GM12878 (cell line): ENCODE data around the gene SSPN. TPM values are rescaled to one million over a fixed set of nuclear protein-coding genes. Genes with fewer than 3 reads are reported as not detected.

Experiments used
- ATAC-seq: fragments of 200-7000 bp; cut with Tn5 transposase; 3 replicates; pipeline ENCODE4 v1.9.1; 2020; ENCODE audit warnings: mild to moderate bottlenecking, moderate library complexity
- BruUV-seq: library from RNA; stranded (reverse); fragments of 400-500 nt; replicated peaks from 2 replicates; lab custom pipeline; 2021; lab: Mats Ljungman, UMichigan
- CTCF ChIA-PET: fragments of 300-600 bp; sonication (Branson Sonifier 250); formaldehyde crosslinking; extraction: SDS; loops from one replicate; lab custom pipeline; 2021; ENCODE audit warnings: inconsistent platforms; lab: Yijun Ruan, JAX
- POLR2A ChIA-PET: fragments of 350-600 bp; formaldehyde crosslinking; extraction: SDS; loops from one replicate; lab custom pipeline; 2021; ENCODE audit warnings: inconsistent platforms; lab: Charles Lee
- RAD21 ChIA-PET: fragments of 300-600 bp; sonication (Branson Sonifier 250); formaldehyde crosslinking; loops from one replicate; lab custom pipeline; 2023; ENCODE audit warnings: antibody characterized with exemption; ENCODE audit not compliant: unreplicated experiment; lab: Charles Lee
- SMC1A ChIA-PET: fragments of 300-600 bp; sonication (Branson Sonifier 250); formaldehyde crosslinking; loops from one replicate; lab custom pipeline; 2023; ENCODE audit not compliant: unreplicated experiment, uncharacterized antibody; lab: Charles Lee
- DNase-seq: peaks from one replicate; pipeline ENCODE4 v3.0.0-alpha.2; 2011; ENCODE audit warnings: low read depth, low spot score
- FAIRE-seq: peaks from 3 replicates; lab custom pipeline; 2011; peaks lifted over from hg19 to GRCh38; lab: Jason Lieb, UNC
- H2AFZ ChIP-seq: 2 replicates; pipeline ENCODE4 v1.6.0; 2011; ENCODE audit warnings: low read depth, low read length, control low read depth; ENCODE audit not compliant: control insufficient read depth
- H3K27ac ChIP-seq: 2 replicates; pipeline ENCODE4 v1.5.1; 2011; ENCODE audit warnings: control low read depth; ENCODE audit not compliant: control insufficient read depth, insufficient read depth
- H3K27me3 ChIP-seq, 2 experiments: replicated peaks in 1 of 2; 2 replicates each; pipeline versions ENCODE4 v1.6.0 to v1.6.1; 2011; ENCODE audit warnings: low read length in 1 of 2; ENCODE audit not compliant: control insufficient read depth in 2 of 2, insufficient read depth in 2 of 2
- H3K36me3 ChIP-seq, 2 experiments: 2 replicates each; pipeline ENCODE4 v1.5.1; 2011; ENCODE audit warnings: low read length in 1 of 2; ENCODE audit not compliant: control insufficient read depth in 2 of 2, insufficient read depth in 2 of 2
- H3K4me1 ChIP-seq: 2 replicates; pipeline ENCODE4 v1.6.1; 2011; ENCODE audit warnings: mild to moderate bottlenecking, low read length, moderate library complexity, mixed read lengths; ENCODE audit not compliant: control insufficient read depth, insufficient read depth
- H3K4me2 ChIP-seq: 2 replicates; pipeline ENCODE4 v1.6.0; 2011; ENCODE audit warnings: control low read depth; ENCODE audit not compliant: control insufficient read depth, insufficient read depth
- H3K4me3 ChIP-seq: fragments of 200-600 bp; sonication (generic); 2 replicates; pipeline ENCODE4 v1.5.1; 2016
- H3K79me2 ChIP-seq: 2 replicates; pipeline ENCODE4 v1.6.0; 2011; ENCODE audit warnings: low read length; ENCODE audit not compliant: control insufficient read depth, insufficient read depth
- H3K9ac ChIP-seq: 2 replicates; pipeline ENCODE4 v1.8.0; 2011; ENCODE audit warnings: low read length, control low read depth, mixed read lengths; ENCODE audit not compliant: control insufficient read depth, insufficient read depth
- H3K9me3 ChIP-seq: replicated peaks from 3 replicates; pipeline ENCODE4 v1.5.1; 2011; ENCODE audit warnings: mild to moderate bottlenecking, low read length; ENCODE audit not compliant: control insufficient read depth, insufficient read depth
- H4K20me1 ChIP-seq: 2 replicates; pipeline ENCODE4 v1.6.0; 2011; ENCODE audit not compliant: control insufficient read depth, insufficient read depth
- ASH2L ChIP-seq: fragments of 300-600, 200-600 bp; sonication (generic); IDR thresholded peaks from 2 replicates; pipeline ENCODE4 v1.6.1; 2017; ENCODE audit warnings: low read depth, mild to moderate bottlenecking, borderline replicate concordance
- ATF3 ChIP-seq: IDR thresholded peaks from 2 replicates; pipeline ENCODE4 v1.6.1; 2011; ENCODE audit warnings: low read depth, mild to moderate bottlenecking, low read length, moderate library complexity, borderline replicate concordance; ENCODE audit errors: extremely low read depth
- BCL11A ChIP-seq: IDR thresholded peaks from 2 replicates; pipeline ENCODE4 v1.6.1; 2011; ENCODE audit warnings: low read depth, low read length
- CREM ChIP-seq: IDR thresholded peaks from 2 replicates; pipeline ENCODE4 v1.6.1; 2014; ENCODE audit warnings: antibody characterized with exemption, low read depth
- E2F8 ChIP-seq: fragments of 450-650 bp; IDR thresholded peaks from 2 replicates; pipeline ENCODE4 v1.6.1; 2018; ENCODE audit warnings: mild to moderate bottlenecking, low read depth, moderate library complexity; ENCODE audit not compliant: partially characterized antibody
- E4F1 ChIP-seq: fragments of 450-650 bp; IDR thresholded peaks from 2 replicates; pipeline ENCODE4 v1.6.1; 2018; ENCODE audit warnings: borderline replicate concordance, mild to moderate bottlenecking; ENCODE audit not compliant: partially characterized antibody
- ETV6 ChIP-seq, 2 experiments: fragments of 450-650 bp in 1 of 2; IDR thresholded peaks in 1 of 2; conservative IDR thresholded peaks in 1 of 2; 2 replicates each; pipeline ENCODE4 v1.6.1; 2014; ENCODE audit warnings: antibody characterized with exemption in 1 of 2, borderline replicate concordance in 1 of 2, low read depth in 1 of 2, mild to moderate bottlenecking in 1 of 2, moderate library complexity in 1 of 2
- GATAD2B ChIP-seq: fragments of 450-650 bp; conservative IDR thresholded peaks from 2 replicates; pipeline ENCODE4 v1.6.1; 2017; ENCODE audit warnings: low read depth, mild to moderate bottlenecking, moderate library complexity
- IKZF1 ChIP-seq: fragments of 450-650 bp; conservative IDR thresholded peaks from 2 replicates; pipeline ENCODE4 v1.6.1; 2017; ENCODE audit warnings: antibody characterized with exemption, mild to moderate bottlenecking
- KDM1A ChIP-seq: fragments of 200-600 bp; sonication (generic); IDR thresholded peaks from 2 replicates; pipeline ENCODE4 v1.6.1; 2016; ENCODE audit warnings: borderline replicate concordance
- NR2C1 ChIP-seq: fragments of 450-650 bp; IDR thresholded peaks from 2 replicates; pipeline ENCODE4 v1.6.1; 2017; ENCODE audit warnings: antibody characterized with exemption, mild to moderate bottlenecking, moderate library complexity
- PRDM15 ChIP-seq: fragments of 450-650 bp; formaldehyde crosslinking; IDR thresholded peaks from 2 replicates; pipeline ENCODE4 v1.4.0; 2020; ENCODE audit warnings: mild to moderate bottlenecking, moderate library complexity
- SMAD1 ChIP-seq: fragments of 450-650 bp; IDR thresholded peaks from 2 replicates; pipeline ENCODE4 v1.6.1; 2018; ENCODE audit warnings: mild to moderate bottlenecking, low read depth; ENCODE audit not compliant: partially characterized antibody
- WGBS: methylation state at CpG from one replicate; pipeline ENCODE4 v1.1.6; 2016; ENCODE audit warnings: low lambda C conversion rate; ENCODE audit not compliant: insufficient replicate concordance, insufficient coverage; ENCODE audit errors: missing lambda C conversion rate; 5-methylcytosine and 5-hydroxymethylcytosine counted together
- in situ Hi-C: fragments of 300-500 bp; cut with MboI; formaldehyde crosslinking; loops from 9 replicates; pipeline ENCODE4 v1.14.3; 2018; ENCODE audit warnings: mixed read lengths
- intact Hi-C: fragments of 100-400 bp; cut with micrococcal nuclease; formaldehyde crosslinking; loops from one replicate; pipeline ENCODE4 v1.14.2; 2022; ENCODE audit not compliant: unreplicated experiment
- polyA plus RNA-seq, 11 experiments: library from polyadenylated mRNA; depleted of rRNA in 4 of 11; unstranded in 6 of 11; stranded (reverse) in 5 of 11; fragments of >200 nt; fragmentation: Nextera tagmentation in 4 of 11; fragmentation: Illumina TruSeq in 1 of 11; extraction: Ambion mirVana in 4 of 11; extraction: Trizol in 1 of 11; gene quantifications; 1 replicate in 1 of 11; 2 replicates in 10 of 11; pipeline versions ENCODE4 v1.2.1 to v1.2.3, GENCODE V29; 2011 to 2016; ENCODE audit warnings: inconsistent platforms in 2 of 11, missing spikeins in 2 of 11, low read depth in 1 of 11
- total RNA-seq, 4 experiments: library from RNA; depleted of rRNA in 3 of 4; stranded (reverse); fragments of >200 nt in 3 of 4; fragmentation: Illumina TruSeq in 1 of 4; extraction: Trizol in 1 of 4; gene quantifications; 2 replicates each; pipeline versions ENCODE4 v1.2.1 to v1.2.3, GENCODE V29; 2013 to 2021

The SSPN gene
- total and polyA plus RNA-seq, 10 of the 15 experiments (the other 5 are each of a cell fraction or from before 2014, with no cell fraction given): 0.04 to 0.41 (median 0.28) TPM; not detected in 5

- TF ChIP-seq PRDM15 (no peak), BCL11A (no peak)
Observed at GRCh38 chr12:26197832-26198231, 2.5 kb downstream of the SSPN start (continued).

GRCh38 chr12:26198742-26199141, 3.4 kb downstream of the SSPN start:
- no TSS peak for BruUV-seq
- ChIA-PET SMC1A (interaction anchor here (0.8 to 2.0 kb wide), 2 partner anchors 27 to 40 kb away, joined by 3 to 4 read pairs; no protein-coding TSS in a partner anchor), RAD21 (no interaction called here), CTCF (no interaction called here), POLR2A (no interaction called here)
- no peak overlapping the region for H3K4me2 ChIP-seq
- ATAC-seq (no peak), DNase-seq (no peak), FAIRE-seq (no peak)
- H3K79me2 ChIP-seq: no peaks in the 10 kb centered on the region
- H4K20me1 ChIP-seq: no peaks in the 10 kb centered on the region
- no peaks in the 10 kb centered on the region for H3K4me1 ChIP-seq
- H2AFZ ChIP-seq: no peak overlapping the region
- peaks cover 4 to 6% of the 10 kb centered on the region in 2 experiments; a peak in 3 of 4 replicates for H3K27me3 ChIP-seq
- no peak overlapping the region for H3K27ac ChIP-seq
- no peaks in the 10 kb centered on the region for H3K36me3 ChIP-seq
- WGBS: 76% methylated on average over 4 of the region's 4 CpGs
- H3K9ac ChIP-seq: no peak overlapping the region
- in situ Hi-C loops (no loop called here), intact Hi-C loops (no loop called here)
- no peaks in the 10 kb centered on the region for H3K9me3 ChIP-seq
- no peak overlapping the region for H3K4me3 ChIP-seq
- TF ChIP-seq IKZF1: no peak
- no peak for TF ChIP-seq ETV6 (conservative IDR thresholded peaks at IDR 0.05 in 1 of 2, IDR thresholded peaks at IDR 0.05 in 1 of 2; ENCODE audit: borderline replicate concordance in 1 of 2, low read depth in 1 of 2)
- TF ChIP-seq CREM: no peak
- no peak for TF ChIP-seq GATAD2B
- no peak for TF ChIP-seq SMAD1
- TF ChIP-seq KDM1A: no peak
- TF ChIP-seq ASH2L: no peak
- TF ChIP-seq ATF3: no peak
- TF ChIP-seq E2F8: no peak
- TF ChIP-seq E4F1: no peak
- no peak for TF ChIP-seq NR2C1
